Ramos (cell line): ENCODE results near the gene PPT2.
"Not testable (repeated sequence)": the region's sequence is repeated elsewhere in the genome, so short reads cannot be mapped to it uniquely, and the experiment has no call there.

Experiments used
- in situ Hi-C: fragments of 300-500 bp; cut with MboI; formaldehyde crosslinking; loops from one replicate; pipeline ENCODE4 v1.14.3; 2022; ENCODE audit warnings: low sequenced_read_pairs; ENCODE audit not compliant: unreplicated experiment

The PPT2 gene

DNA sequence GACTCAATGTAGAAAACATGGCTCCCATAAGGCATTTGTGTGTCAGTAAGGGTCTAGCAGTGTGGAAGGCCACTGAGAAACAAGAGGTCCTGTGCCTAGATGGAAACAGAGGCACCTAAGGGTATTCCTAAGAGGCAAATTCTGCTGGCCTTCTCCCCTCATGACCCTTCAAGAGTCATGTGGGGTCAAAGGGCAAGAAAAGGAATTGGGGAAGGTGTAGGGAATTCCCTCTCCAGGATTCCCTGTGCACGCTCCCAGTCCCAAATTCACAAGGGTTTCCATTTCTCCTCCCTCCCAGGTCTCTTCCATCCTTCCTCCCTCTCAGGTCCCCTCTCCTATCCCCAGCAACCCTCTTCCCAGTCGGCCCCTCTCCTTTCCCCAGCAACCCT, 21.4 kb downstream of the PPT2 start:
- in situ Hi-C loops = no loop called here

DNA sequence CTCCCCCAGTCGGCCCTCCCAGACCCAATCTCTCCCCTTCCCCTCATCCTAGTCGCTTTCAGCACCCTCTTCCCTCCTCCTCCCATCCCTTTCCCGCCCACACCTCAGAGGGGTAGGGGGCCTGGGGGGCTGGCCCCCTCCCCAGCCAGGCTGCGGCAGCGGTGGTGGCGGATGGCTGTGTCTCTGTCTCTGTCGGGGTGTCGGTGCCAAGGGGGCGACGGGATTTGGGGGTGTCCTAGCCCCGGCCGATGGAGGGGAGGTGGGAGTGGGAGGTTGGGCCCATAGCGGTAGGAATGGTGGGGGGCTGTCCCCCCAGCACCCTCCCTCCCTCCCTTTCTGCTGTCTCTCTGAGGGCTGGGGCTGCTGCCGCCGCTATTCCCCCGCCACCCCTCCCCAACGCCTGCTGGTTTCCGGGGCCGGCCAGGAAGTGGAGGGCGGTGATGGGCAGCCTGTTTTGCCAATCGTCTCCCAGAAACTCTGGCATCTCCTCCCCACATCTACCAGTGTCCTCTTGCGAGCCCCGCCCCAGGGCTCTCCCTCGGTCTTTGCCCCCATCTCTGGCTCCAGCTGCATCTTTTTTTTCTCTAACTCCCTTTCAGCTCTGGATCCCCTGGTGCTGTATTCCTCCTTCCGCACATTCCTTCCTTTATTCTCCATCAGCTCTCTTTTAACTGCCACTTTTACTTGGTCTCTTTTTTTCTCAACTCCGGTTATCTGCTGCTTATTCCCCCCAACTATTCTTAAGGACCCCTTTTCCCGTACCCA, 22.0 kb downstream of the PPT2 start, which contains the start of gene AGPAT1:
Gene AGPAT1 (minus strand): TSS at position 374 of the 765 bp plus-strand sequence. CDS start 4,588 bp downstream, outside the sequence.
- in situ Hi-C loops = no loop called here

DNA sequence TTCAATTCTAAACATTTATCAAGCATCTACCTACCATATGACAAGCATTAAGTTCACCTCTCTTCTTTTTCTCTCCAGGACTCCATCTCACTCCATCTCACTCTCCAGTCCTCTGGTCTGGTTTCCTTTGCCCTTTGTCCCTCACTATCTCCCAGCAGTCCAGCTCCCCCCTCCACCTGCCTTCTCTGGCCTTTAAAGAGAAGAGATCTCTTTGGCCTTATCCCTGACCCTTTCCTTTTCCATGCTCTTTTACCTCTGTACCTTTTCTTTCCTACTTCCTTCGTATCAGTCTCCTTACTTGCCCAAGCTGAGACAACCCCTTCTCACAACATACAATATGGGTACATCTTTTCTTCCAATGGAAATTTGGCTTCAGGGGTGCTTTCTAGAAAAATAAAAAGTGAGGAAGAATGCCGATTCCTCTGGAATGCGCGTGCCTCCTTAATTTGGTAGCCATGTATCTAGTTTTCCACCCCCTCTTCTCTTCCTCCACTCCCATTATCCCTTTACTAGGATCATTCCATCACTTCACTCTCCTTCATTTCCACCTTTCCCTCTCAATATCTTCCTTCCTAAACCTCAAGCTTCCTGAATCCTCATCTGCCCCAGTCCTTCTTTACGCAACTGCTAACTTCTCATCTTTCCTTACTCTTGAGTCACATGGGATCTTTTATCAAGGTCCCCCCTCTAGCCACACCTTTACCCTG, 22.7 kb downstream of the PPT2 start:
- in situ Hi-C loops = no loop called here

DNA sequence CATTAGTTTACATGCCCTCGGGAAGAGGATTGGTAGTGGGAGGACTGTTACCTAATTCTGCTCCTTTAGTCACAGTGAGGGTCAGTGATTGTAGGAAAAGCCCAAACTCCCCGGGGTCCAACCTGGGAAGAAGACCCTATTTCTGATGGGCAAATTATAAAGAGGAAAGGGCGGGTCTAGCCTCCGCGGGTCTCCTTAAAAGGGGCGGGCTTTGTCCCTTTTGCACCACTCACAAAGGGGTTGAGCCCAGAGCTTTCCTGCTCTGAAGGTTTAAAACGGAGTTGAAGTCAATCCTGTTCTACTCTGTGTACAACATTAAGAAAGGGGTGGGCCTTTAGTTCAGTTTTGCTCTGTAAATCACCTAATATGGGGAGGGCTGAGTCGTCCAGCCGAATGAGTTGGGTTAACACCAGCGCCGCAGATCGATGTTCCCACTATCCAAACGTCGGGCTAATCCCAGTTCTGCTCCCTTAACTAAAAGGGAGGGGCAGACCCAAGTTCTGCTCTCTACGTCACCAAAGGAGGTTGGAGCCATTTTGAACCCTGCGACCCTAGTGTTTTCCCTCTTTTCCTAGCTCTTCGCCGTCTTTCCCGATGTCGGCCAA, 23.3 kb downstream of the PPT2 start:
- in situ Hi-C loops = no loop called here

DNA sequence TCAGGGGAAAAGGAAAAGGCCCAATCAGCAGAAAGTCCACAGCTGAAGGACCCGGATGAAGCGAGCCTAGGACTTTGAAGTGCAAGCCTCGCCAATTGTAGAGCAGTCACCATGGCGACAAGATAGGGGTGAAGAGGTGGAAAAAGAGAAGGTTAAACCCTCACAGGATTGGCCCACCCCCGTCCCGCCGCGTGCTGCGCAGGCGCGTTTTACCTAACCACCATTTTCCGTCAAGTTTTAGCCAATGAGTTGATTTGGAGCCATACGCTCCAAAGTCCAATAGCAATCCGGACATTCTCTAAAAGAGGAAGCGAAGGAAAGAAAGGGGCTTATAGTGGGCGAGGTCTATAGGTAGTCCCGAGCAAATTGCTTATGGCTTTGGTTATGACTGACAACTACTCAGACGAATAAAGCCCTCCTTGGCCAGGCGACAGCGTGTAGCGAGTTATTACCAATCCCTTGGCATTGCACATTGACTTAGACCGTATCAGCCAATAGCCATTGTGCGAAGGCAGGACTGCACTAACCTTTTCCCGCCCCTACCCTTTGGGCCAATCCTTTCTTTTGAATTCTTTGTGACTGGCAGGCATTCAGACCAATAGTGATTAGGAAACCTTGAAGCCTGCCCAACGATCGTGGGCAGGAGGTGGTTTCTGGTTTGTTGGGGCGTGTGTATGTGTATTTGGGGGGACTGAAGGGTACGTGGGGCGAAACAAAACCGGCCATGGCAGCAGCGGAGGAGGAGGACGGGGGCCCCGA, 24.0 kb downstream of the PPT2 start, which contains the start of gene RNF5:
Gene RNF5 (plus strand): TSS at position 618 of the 759 bp plus-strand sequence. CDS start 107 bp downstream, at position 725.
- in situ Hi-C loops = no loop called here

DNA sequence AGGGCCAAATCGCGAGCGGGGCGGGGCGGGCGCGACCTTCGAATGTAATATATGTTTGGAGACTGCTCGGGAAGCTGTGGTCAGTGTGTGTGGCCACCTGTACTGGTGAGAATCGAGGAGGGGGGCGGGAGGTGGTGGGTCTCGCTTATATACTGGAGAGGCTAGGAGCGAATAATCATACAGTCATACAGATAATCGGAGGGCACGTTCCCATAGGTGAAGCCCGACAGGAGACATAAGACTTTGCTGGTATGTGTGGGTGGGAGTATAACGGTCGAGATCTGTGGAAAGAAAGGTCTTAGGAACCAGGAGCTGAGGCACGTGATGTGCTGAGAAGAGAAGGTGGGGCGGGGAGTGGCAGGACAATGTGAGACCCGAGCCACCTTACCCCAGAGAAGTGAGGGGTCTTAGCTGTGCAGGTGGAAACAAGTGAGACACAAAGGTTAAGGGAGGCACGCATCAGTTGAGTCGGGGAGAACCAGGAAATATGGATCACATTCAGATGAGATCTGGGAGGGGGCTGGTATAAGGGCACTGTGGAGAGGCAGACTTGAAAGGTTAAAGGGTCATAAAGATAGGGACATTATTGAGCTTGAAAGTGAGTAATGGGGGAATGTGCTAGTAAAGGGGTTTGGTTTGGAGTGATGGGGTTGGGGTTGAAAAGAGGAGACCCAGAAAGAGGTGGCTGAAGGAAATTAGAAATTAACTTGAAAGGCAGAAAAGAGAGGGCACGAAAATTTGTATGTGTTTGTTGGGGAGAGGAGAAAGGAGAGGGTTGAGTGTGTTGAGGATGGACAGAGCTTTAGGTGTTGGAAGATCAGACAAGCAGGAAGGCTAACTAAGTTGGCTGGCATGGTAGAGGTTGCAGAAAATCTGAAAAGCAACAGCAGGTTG, 24.9 kb downstream of the PPT2 start:
- in situ Hi-C loops = no loop called here

DNA sequence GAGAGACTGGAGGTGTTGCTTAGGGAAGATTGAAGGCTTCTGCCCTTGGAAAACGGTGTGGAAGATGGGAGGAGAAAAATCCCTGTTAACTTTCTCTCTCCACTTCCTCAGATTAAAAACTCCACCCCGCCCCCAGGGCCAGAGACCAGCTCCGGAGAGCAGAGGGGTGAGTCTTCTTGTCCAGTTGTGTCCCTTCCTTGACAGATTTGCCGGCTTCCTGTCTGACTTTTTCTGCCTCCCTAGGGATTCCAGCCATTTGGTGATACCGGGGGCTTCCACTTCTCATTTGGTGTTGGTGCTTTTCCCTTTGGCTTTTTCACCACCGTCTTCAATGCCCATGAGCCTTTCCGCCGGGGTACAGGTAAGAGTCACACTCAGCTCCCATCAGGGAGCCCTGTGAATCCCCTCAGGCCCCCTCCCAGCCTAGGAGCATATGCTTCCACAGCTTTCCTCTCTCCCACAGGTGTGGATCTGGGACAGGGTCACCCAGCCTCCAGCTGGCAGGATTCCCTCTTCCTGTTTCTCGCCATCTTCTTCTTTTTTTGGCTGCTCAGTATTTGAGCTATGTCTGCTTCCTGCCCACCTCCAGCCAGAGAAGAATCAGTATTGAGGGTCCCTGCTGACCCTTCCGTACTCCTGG, 25.9 kb downstream of the PPT2 start:
- in situ Hi-C loops = no loop called here

DNA sequence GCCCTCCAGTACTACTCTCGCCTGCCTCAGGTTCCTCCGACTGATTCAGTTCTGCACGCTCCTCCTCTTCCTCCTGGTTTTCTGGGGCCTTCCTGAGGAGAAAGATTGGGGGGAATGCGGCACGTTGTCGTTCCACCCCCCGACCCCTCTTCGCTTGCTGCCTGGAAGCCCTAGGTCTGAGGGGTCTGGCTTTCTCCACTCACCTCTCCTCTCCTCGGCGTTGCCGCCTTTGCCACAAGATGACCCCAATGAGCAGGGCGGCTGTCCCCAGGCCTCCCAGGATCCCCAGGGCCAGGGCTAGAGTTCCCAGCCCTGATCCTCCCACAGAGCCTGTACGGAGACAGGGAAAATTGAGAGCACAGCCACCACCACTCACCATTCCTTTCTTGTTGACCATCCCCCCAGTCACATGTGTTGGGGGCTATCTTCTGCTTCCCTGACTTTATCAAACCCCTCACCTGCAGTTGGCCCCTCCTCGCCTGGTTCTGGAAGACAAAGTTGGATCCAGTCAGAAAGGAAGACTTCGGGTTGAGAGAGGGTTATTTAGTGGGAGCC, 27.3 kb downstream of the PPT2 start:
- in situ Hi-C loops = no loop called here

DNA sequence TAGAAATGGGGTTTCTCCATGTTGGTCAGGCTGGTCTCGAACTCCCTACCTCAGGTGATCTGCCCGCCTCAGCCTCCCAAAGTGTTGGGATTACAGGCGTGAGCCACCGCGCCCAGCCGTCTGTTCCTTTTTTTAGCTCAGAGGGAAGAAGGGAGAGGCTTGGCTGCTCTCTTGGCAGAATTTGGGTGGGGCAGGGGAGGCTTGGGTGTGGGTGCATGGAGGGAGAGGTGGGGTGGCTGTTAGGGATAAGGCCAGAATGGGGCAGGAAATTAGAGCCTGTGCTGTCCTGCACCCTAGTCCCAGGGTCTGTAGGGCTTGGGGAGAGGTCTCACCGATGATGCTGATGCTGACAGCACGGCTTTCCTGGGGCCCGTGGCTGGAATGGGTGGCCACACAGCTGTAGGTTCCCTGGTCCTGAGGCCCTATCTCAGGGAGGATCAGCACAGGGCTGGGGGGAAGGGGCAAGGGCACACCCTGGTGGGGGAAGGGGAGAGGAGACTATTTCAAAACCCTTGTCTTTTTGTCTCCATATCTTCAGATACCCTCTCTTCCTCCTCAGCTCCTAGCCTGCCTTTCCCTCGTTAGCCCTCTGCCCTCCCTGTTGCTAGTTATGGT, 28.1 kb downstream of the PPT2 start:
- in situ Hi-C loops = no loop called here

DNA sequence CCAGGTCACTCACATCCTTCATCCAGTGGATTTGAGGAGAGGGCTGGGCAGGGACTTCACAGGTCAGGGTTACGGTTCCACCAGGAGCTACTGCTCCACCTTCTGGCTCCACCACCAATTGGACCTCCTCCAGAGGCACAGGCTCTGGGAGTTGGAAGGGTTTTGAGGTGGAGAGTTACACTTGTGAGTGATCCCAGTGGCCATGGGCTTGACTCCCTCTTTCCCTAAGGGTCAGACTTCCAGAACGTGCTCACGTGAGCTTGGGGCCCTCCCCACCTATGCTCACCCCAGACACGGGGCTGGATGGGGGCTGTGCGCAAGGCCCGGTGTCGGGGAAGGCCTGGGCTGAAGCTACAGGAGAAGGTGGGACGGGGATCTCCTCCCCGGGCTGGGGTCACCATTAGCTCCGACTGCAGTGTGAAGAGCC, 28.6 kb downstream of the PPT2 start:
- in situ Hi-C loops = no loop called here

DNA sequence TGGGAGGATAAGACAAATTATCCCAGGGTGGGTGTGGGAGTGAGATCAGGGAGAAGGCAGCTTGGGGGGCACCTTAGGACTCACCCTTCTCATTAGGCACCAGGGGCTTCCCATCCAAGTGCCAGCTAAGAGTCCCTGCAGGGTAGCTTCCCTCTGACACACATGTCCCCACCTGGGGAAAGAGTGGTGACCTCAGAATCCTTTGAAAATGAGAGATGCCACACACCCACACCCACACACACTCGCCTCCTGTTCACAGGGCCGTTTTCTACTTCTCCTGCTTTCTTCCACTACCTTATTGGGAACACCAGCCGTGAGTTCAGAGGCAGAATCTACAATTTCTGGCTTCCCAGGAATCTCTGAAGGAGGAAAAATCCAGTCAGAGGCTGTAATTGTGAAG, 29.1 kb downstream of the PPT2 start:
- in situ Hi-C loops = no loop called here

DNA sequence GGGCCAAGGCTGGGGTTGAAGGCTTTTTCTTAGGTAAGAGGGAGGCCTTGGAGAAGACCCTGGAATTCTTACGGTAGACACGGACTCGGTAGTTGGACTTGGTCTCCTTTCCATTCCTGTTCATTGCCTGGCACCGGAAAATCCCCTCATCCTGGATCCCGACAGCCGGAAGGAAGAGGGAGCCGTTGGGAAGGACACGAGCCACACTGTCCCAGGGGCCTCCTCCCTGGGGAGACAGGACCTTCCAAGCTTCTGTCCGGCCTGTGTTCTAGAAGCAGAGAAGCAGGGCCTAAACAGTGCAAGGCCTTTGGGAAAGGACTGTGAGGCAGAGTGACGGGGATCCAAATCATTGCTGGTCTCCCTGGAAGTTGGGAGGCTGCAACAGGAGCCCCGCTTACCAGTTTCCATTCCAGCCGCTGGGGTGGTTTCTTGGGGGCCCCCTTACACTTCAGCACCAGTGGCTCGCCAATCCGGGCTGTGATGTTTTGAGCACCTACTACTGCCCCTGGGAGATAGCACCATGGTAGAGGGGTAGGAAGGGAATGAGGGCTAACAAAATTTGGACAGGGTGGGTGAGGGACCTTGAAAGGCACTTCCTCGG, 29.6 kb downstream of the PPT2 start:
- in situ Hi-C loops = no loop called here

DNA sequence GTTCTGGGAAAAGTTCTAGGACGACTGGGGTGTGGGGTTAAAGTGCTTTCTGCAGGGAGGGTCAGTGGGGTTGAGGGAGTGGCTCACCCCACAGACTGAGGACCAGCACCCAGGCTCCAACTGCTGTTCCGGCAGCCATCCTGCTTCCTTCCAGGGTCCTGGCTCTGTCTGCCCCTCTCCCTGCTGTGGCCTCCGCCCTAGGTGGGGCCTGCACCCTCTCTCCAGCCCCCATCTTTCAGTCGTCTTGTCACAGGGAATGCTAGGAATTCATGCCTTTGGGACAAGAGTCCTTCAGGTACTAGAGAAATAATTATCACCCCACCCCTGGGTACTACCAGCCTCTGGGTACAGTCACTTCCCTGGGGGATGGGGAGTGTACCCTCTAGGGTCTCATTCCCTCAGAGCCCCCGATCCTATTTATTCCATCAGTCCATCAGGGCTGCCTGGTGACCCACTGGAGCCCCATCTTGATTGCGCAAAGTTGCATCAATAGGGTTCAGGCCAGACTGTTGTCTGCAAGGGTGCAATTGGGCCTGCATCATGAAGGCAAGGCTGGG, 30.2 kb downstream of the PPT2 start, which contains the start of gene AGER:
Gene AGER (minus strand): TSS at position 170 of the 557 bp plus-strand sequence. CDS start 31 bp downstream, at position 139.
- in situ Hi-C loops = no loop called here

DNA sequence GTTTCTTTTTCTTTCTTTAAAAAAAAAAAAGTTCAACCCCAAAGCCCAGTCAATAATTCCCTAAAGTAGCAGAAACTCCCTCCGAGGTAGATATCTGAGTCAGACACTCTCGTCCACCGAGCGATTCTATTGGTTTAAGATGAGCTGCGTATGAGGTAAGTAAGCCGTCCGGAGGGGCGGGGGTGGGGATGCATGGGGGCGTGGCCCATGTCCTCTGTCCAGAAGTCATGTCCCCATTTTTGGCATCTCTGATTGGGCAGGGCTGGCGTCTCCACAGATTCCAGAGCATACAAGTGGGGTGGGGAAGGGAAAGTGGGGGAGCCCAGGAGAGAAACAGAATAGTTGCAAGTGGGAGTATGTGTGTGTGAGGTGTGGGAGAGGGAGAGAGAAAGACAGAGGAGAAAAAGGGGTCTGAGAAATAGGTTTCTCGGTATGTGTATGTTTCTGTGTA, 31.8 kb downstream of the PPT2 start:
- in situ Hi-C loops = not testable (repeated sequence)

DNA sequence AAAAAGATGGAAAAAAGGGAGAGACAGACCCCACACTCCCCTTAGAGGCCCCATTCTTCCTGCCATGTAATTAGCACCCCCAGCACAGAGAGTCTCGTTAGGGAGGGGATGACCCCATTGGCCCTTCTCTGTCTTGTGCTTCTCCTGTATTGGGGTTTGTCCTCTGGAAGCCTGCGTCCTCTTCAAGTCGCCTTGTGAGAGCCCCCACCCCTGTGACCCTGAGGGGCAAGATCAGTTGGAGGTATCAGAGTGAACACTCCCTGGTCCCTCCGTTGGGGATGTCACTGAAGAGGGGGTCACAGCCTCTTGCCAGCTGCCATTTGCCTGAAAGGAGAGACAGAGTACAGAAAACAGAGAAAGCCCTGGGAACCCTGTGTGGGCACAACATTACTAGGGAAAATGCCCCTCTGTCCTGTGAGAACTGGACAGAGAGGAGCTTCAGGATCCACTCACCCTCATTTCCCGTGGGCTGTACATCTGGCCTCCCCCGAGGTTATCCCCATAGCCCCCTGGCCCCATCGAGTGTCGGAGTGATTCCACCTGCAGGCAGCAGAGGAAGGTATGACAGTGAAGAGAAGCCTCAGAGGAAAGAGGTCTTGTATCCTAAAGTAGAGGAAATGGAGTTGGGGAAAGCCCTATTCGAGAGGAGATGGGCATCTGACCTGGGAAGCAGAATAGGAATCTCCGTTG, 32.4 kb downstream of the PPT2 start:
- in situ Hi-C loops = not testable (repeated sequence)

DNA sequence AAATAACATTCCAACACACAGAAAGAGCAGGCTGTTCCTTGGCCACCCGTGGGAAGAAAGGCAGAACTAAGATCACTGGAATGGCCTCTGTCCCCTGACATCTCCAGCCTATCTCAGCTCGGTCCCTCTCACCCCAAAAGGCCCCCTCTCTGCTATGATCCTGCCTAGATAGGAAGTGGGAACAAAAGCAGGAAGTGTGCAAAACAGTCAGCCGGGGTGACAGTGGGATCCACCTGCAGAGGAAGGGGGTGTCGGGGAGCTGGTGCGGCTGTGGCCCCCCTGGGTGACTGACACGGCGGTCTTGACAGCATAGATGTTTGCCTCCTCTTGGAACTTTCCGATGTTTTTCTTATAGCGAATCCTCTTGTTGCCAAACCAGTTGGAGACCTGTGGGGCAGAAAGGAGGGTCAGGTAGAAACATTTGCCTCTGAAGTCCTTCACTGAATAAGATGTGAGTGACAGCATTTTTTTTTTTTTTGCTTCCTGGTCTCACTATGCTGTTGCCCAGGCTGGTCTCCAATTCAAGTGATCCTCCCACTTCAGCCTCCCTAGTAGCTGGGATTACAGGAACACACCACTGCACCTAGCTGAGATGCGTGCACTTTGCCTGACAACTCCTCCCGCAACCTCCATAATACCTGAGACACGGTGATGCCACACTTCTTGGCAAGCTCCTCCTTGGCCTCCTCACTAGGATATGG, 33.2 kb downstream of the PPT2 start:
- in situ Hi-C loops = no loop called here
